ENCODE results near the gene TCHHL1.

DNA sequence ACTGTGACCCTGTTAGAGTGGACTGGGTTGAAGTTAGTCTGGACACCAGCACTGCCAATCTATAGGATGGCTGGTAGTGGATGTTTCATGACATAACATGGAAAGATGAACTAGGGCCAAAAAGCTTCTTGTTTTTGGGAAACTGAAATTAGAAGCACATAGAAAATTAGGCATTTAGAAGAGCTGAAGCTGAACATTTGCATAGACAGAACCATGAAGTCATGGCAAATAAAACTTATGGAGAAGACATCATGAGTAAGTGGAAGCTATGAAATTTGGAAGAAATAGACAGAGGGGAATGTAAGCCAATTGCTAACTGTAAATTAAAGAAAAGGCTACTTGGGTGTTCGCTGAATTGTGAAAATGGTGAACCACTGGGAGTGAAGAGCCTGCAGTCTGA lies 49.4 kb downstream of the TCHHL1 start:
- TF ChIP-seq, protein P1, sequence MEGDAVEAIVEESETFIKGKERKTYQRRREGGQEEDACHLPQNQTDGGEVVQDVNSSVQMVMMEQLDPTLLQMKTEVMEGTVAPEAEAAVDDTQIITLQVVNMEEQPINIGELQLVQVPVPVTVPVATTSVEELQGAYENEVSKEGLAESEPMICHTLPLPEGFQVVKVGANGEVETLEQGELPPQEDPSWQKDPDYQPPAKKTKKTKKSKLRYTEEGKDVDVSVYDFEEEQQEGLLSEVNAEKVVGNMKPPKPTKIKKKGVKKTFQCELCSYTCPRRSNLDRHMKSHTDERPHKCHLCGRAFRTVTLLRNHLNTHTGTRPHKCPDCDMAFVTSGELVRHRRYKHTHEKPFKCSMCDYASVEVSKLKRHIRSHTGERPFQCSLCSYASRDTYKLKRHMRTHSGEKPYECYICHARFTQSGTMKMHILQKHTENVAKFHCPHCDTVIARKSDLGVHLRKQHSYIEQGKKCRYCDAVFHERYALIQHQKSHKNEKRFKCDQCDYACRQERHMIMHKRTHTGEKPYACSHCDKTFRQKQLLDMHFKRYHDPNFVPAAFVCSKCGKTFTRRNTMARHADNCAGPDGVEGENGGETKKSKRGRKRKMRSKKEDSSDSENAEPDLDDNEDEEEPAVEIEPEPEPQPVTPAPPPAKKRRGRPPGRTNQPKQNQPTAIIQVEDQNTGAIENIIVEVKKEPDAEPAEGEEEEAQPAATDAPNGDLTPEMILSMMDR (IDR thresholded peaks at IDR 0.05; ENCODE audit: low read length), result no peak
- TF ChIP-seq EZH2 (IDR thresholded peaks at IDR 0.05; ENCODE audit: borderline replicate concordance, low read length), result no peak

Measured in OCI-LY1 (cell line).